DOHH2 (cell line): Measurements from ENCODE around the gene RAD52.
"Not testable (repeated sequence)": the region's sequence is repeated elsewhere in the genome, so short reads cannot be mapped to it uniquely, and the experiment has no call there.

Experiments
- H3F3A ChIP-seq: fragments of 200-600 bp; sonication (generic), shearing (Covaris generic); 2 replicates; pipeline ENCODE4 v1.6.0; 2016; ENCODE audit warnings: antibody characterized with exemption, mild to moderate bottlenecking; ENCODE audit not compliant: control insufficient read depth, insufficient read depth
- H3K27ac ChIP-seq: fragments of 200-600 bp; sonication (generic); 2 replicates; pipeline ENCODE4 v1.5.1; 2014; ENCODE audit warnings: low read depth, mild to moderate bottlenecking, low read length, moderate library complexity
- H3K27me3 ChIP-seq: fragments of 200-600 bp; sonication (generic); 2 replicates; pipeline ENCODE4 v1.6.1; 2014; ENCODE audit warnings: mild to moderate bottlenecking, low read length, mixed read lengths; ENCODE audit not compliant: control insufficient read depth
- H3K36me3 ChIP-seq: fragments of 200-600 bp; sonication (generic); 2 replicates; pipeline ENCODE4 v1.6.1; 2014; ENCODE audit warnings: mild to moderate bottlenecking, low read length, moderate library complexity, mixed read lengths; ENCODE audit not compliant: control insufficient read depth
- H3K4me1 ChIP-seq: fragments of 200-600 bp; sonication (generic); 2 replicates; pipeline ENCODE4 v1.6.1; 2014; ENCODE audit warnings: mild to moderate bottlenecking, low read length, mixed read lengths; ENCODE audit not compliant: control insufficient read depth
- H3K4me2 ChIP-seq: fragments of 200-600 bp; sonication (generic); 2 replicates; pipeline ENCODE4 v1.6.0; 2014; ENCODE audit warnings: mild to moderate bottlenecking, low read length, moderate library complexity
- H3K4me3 ChIP-seq: fragments of 200-600 bp; sonication (generic); 2 replicates; pipeline ENCODE4 v1.5.1; 2014; ENCODE audit warnings: mild to moderate bottlenecking, low read length, mixed read lengths
- H3K79me2 ChIP-seq: fragments of 200-600 bp; sonication (generic); 2 replicates; pipeline ENCODE4 v1.6.1; 2014; ENCODE audit warnings: mild to moderate bottlenecking, low read length, mixed read lengths; ENCODE audit not compliant: control insufficient read depth
- H3K9me2 ChIP-seq: fragments of 200-600 bp; sonication (generic); replicated peaks from 2 replicates; pipeline ENCODE4 v1.6.1; 2014; ENCODE audit warnings: mild to moderate bottlenecking, low read length, mixed read lengths; ENCODE audit not compliant: control insufficient read depth
- H3K9me3 ChIP-seq: fragments of 200-600 bp; sonication (generic); 2 replicates; pipeline ENCODE4 v1.6.1; 2014; ENCODE audit warnings: antibody characterized with exemption, low read length, mixed read lengths; ENCODE audit not compliant: control insufficient read depth, insufficient read depth
- H4K20me1 ChIP-seq: fragments of 200-600 bp; sonication (generic); 2 replicates; pipeline ENCODE4 v1.6.0; 2014; ENCODE audit warnings: low read depth, mild to moderate bottlenecking, antibody characterized with exemption, low read length, moderate library complexity; ENCODE audit not compliant: control insufficient read depth, insufficient read depth
- CTCF ChIP-seq: fragments of 200-600 bp; sonication (generic); IDR thresholded peaks from one replicate; pipeline ENCODE4 v1.5.1; 2014; ENCODE audit warnings: antibody characterized with exemption, mild to moderate bottlenecking, low read depth, low read length; ENCODE audit not compliant: poor library complexity, severe bottlenecking
- EZH2phosphoT487 ChIP-seq: fragments of 200-600 bp; sonication (generic); IDR thresholded peaks from 2 replicates; pipeline ENCODE4 v1.6.1; 2017; ENCODE audit warnings: borderline replicate concordance, mild to moderate bottlenecking, antibody characterized with exemption, low read length, moderate library complexity, mixed read lengths

Gene RAD52

GRCh38 chr12:943051-943450, 6.4 kb downstream of the RAD52 start:
- H3K36me3 ChIP-seq: peaks cover 52% of the 10 kb centered on the region

GRCh38 chr12:938810-939209, 10.7 kb downstream of the RAD52 start:
- Histone ChIP-seq H4K20me1 (no peaks in the 10 kb centered on the region), H3K36me3 (peaks cover 43% of the 10 kb centered on the region), H3F3A (peaks cover 2% of the 10 kb centered on the region; the same call in 1 of the 2 replicates), H3K4me3 (no peak overlapping the region), H3K4me2 (no peak overlapping the region), H3K4me1 (no peaks in the 10 kb centered on the region), H3K27me3 (no peaks in the 10 kb centered on the region), H3K79me2 (peaks cover 71% of the 10 kb centered on the region), H3K27ac (no peak overlapping the region), H3K9me2 (no peaks in the 10 kb centered on the region), H3K9me3 (no peaks in the 10 kb centered on the region)
- TF ChIP-seq EZH2phosphoT487 (no peak), CTCF (no peak)

More at GRCh38 chr12:943051-943450, 6.4 kb downstream of the RAD52 start:
- Histone ChIP-seq H3K9me3 (no peaks in the 10 kb centered on the region), H3K9me2 (no peaks in the 10 kb centered on the region), H3K27me3 (no peaks in the 10 kb centered on the region), H3K4me3 (no peak overlapping the region), H4K20me1 (no peaks in the 10 kb centered on the region), H3K27ac (no peak overlapping the region), H3K79me2 (peaks cover 94% of the 10 kb centered on the region), H3F3A (peaks cover 2% of the 10 kb centered on the region; the same call in 1 of the 2 replicates), H3K4me1 (peaks cover 20% of the 10 kb centered on the region), H3K4me2 (no peak overlapping the region)
- no peak for TF ChIP-seq EZH2phosphoT487
- TF ChIP-seq CTCF: no peak

DNA sequence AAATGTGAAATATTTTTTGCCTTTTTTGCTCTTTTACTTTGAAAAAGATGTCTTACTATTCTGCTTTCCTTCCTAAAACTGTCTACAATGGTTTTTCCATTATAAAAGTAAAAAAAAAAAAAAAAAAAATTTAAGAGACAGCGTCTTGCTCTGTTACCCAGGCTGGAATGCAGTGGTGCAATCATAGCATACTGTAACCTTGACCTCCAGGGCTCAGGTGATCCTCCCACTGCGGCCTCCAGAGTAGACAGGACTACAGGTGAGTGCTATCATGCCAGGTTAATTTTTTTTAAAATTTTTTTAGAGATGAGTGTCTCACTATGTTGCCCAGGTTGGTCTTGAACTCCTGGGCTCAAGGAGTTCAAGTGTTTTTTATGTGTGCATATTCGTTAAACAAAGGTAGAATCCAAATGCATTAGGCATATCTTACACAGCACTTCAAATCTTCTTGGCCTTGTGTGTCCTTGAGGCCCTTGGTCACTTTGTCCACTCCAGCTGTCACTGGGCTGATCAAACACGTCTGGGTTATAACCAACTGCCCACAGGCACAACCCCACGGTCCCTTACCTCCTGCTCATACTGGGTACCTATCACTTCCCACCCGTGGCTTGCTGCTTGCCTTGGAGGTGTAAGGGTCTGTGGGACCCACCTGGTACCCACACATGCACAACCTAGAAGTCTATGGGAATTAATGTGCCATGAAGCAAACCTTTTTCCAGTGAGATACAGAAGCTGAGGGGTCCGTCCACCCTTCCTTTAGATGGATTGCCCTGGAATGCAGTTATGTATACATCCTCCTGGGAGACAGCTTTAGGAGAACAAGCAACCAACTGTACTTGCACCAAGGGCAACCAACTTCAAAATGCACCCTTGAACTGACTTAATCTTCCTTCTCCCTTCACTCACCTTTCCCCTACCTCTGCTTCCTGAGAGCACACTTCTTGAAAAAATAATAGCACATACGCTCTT, 12.8 kb downstream of the RAD52 start:
- H3K4me3 ChIP-seq: no peak overlapping the region
- H3K9me3 ChIP-seq: no peaks in the 10 kb centered on the region
- H3K79me2 ChIP-seq: peaks cover 51% of the 10 kb centered on the region
- H4K20me1 ChIP-seq: no peaks in the 10 kb centered on the region
- TF ChIP-seq CTCF: no peak
- TF ChIP-seq EZH2phosphoT487: no peak
- H3K27me3 ChIP-seq: no peaks in the 10 kb centered on the region
- peaks cover 31% of the 10 kb centered on the region for H3K36me3 ChIP-seq
- H3K9me2 ChIP-seq: no peaks in the 10 kb centered on the region
- H3K4me2 ChIP-seq: no peak overlapping the region
- peaks cover 3% of the 10 kb centered on the region; the same call in 1 of the 2 replicates for H3F3A ChIP-seq
- no peak overlapping the region for H3K27ac ChIP-seq
- no peaks in the 10 kb centered on the region for H3K4me1 ChIP-seq

DNA sequence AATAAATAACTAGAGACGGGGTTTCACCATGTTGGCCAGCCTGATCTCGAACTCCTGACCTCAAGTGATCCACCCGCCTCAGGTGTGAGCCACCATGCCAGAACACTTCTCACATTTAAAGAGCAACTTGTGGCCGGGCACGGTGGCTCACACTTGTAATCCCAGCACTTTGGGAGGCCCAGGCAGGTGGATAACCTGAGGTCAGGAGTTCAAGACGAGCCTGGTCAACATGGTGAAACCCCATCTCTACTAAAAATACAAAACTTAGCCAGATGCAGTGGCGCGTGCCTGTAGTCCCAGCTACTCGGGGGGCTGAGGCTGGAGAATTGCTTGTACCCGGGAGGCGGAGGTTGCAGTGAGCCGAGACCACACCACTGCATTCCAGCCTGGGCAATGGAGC, 13.6 kb downstream of the RAD52 start:
- H3K4me3 ChIP-seq, H3K9me2 ChIP-seq, H3F3A ChIP-seq, H4K20me1 ChIP-seq, H3K9me3 ChIP-seq, H3K4me2 ChIP-seq, H3K27ac ChIP-seq, H3K27me3 ChIP-seq, H3K4me1 ChIP-seq: not testable (repeated sequence)
- Histone ChIP-seq H3K79me2 (peaks cover 46% of the 10 kb centered on the region), H3K36me3 (peaks cover 36% of the 10 kb centered on the region)
